RWPE1 (cell line): ENCODE results near the gene EZH1.

ENCODE experiments used
- CTCF ChIA-PET: fragments of 350-600 bp; sonication (Branson Sonifier 250); formaldehyde crosslinking; extraction: SDS; loops from one replicate; lab custom pipeline; 2021; lab: Yijun Ruan, JAX
- POLR2A ChIA-PET: fragments of 400-600 bp; formaldehyde crosslinking; extraction: SDS; loops from one replicate; lab custom pipeline; 2020; ENCODE audit warnings: antibody characterized with exemption; ENCODE audit not compliant: low non-redundant PET; lab: Yijun Ruan, JAX
- DNase-seq: peaks from one replicate; pipeline ENCODE4 v3.0.0; 2012; ENCODE audit warnings: low spot score
- H3K27ac ChIP-seq: fragments of 450-650 bp; 2 replicates; pipeline ENCODE4 v1.5.1; 2017
- TF ChIP-seq, protein P1 (sequence below): fragments of 450-650 bp; conservative IDR thresholded peaks from 2 replicates; pipeline ENCODE4 v1.5.1; 2017; ENCODE audit warnings: low read depth, mild to moderate bottlenecking

EZH1 gene

DNA sequence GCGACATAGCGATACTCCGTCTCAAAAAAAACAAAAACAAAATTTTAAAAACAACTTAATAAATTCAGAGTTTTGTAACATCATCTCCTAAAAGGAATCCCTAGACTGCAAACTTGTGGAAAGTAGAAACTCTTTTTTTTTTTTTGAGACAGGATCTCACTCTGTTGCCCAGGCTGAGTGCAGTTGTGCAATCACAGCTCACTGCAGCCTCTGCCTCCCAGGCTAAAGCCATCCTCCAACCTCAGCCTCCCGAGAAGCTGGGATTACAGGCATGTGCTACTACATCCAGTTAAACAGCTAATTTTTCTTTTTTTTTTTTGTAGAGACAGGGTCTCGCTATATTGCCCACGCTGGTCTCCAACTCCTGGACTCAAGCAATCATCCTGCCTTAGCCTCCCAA, 19.7 kb downstream of the EZH1 start:
- TF ChIP-seq, protein P1, sequence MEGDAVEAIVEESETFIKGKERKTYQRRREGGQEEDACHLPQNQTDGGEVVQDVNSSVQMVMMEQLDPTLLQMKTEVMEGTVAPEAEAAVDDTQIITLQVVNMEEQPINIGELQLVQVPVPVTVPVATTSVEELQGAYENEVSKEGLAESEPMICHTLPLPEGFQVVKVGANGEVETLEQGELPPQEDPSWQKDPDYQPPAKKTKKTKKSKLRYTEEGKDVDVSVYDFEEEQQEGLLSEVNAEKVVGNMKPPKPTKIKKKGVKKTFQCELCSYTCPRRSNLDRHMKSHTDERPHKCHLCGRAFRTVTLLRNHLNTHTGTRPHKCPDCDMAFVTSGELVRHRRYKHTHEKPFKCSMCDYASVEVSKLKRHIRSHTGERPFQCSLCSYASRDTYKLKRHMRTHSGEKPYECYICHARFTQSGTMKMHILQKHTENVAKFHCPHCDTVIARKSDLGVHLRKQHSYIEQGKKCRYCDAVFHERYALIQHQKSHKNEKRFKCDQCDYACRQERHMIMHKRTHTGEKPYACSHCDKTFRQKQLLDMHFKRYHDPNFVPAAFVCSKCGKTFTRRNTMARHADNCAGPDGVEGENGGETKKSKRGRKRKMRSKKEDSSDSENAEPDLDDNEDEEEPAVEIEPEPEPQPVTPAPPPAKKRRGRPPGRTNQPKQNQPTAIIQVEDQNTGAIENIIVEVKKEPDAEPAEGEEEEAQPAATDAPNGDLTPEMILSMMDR, result no peak
- CTCF ChIA-PET, result interaction anchor here (0.7 to 1.8 kb wide), 3 partner anchors 39 to 211 kb away, joined by 4 to 7 read pairs (median 5); partner anchors contain the start of gene PSMC3IP
- H3K27ac ChIP-seq, result no peak overlapping the region
- no peak for DNase-seq
- POLR2A ChIA-PET, result interaction anchor here (0.7 kb wide), 3 partner anchors 19 to 619 kb away, joined by 3 to 7 read pairs (median 3); no protein-coding TSS in a partner anchor

DNA sequence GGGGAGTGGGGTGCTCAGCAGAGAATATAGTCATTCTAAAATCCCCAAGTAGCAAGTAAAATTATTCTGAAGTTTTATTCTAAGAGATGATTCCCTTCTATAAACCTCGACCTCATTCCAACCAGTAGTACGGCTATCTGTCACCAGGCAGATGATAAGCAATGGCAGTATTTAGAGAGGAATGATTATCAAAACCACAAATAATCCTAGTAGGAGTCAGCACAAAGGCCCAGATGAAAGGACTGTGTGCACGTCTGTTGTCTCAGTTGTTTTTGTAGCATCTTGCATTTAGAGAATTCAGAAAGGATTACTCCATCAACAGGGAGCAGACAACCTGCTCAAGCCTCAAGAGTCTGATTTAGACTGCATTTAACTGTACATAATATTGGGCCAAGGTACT, 21.2 kb downstream of the EZH1 start:
- no peak overlapping the region for H3K27ac ChIP-seq
- TF ChIP-seq, protein P1, result no peak
- no peak for DNase-seq
- ChIA-PET CTCF (interaction anchor here (1.8 kb wide), 1 partner anchor 40 kb away, joined by 7 read pairs; no protein-coding TSS in a partner anchor), POLR2A (no interaction called here)

DNA sequence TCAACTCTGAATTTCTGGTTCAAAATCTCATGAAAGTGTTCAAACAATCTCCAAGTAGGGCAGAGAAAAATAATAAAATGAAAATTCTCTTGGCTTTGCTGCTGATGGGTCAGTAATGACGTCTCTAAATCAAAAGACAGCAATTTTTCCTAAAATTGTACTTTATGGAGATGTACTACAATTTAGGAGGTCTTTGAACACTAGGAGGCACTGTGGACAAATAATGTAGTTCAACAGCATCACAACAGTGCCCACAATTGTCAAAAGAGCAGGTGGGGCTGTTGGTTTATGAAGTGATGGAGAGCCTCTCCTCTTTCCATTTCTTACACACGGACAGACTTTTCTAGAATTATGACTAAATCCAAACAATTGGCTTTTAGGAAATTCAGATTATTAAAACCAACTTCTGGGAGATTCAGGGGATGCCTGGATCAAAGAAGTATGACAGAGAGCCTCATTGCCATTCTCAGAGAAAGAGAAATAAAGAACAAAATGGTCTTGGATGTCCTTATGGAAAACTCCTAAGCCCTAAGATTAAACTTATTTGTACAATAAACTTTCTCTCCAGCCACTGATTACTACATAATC, 23.8 kb downstream of the EZH1 start:
- POLR2A ChIA-PET, result no interaction called here
- H3K27ac ChIP-seq, result no peak overlapping the region
- TF ChIP-seq, protein P1, result peak; percentile 65
- DNase-seq, result peak; percentile 53
- CTCF ChIA-PET, result interaction anchor here (1.0 kb wide), 2 partner anchors 14 to 103 kb away, joined by 3 to 6 read pairs; partner anchors contain the start of gene BECN1

DNA sequence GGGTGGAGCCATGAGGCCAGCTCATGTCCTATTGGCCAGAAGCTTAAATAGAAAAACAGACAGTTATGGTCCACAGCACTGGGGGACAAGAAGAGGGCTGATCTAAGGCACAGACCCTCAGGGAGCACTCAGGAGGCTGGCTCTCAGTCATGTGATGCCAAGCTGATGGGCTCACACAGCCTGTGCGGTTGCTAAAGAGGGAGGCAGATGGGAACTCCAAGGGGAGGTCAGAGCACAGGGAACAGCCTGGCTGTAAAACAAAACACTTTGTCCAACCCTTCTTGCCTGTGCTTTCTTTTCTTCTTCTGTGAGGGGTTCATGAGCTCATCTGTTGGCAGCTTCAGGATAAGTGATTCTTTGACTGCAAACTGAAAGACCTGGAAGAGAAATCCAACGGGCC, 35.3 kb downstream of the EZH1 start:
- POLR2A ChIA-PET, result no interaction called here
- no peak overlapping the region for H3K27ac ChIP-seq

DNA sequence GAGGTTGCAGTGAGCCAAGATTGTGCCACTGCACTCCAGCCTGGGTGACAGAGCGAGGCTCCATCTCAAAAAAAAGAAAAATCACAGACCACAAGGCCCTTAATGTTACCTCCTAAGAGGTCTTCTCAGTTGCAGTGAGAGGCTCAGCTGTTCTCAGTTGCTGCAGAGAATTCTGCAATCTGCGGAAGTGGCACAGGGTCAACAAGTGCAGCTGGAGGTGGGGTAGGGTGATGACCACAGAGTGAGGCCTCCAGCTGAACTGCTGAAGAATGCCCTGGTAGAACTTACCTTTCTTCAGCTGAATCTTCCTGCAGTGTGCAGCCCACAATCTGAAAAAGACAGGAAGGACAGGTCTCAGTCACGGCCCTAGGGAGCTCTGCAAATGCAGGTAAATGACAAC, 36.3 kb downstream of the EZH1 start:
- no peak overlapping the region for H3K27ac ChIP-seq
- ChIA-PET CTCF (interaction anchor here (0.6 kb wide), 1 partner anchor 54 kb away, joined by 3 read pairs; no protein-coding TSS in a partner anchor), POLR2A (interaction anchor here (0.7 kb wide), 1 partner anchor 10 kb away, joined by 4 read pairs; no protein-coding TSS in a partner anchor)
- TF ChIP-seq, protein P1, result no peak
- no peak for DNase-seq

More for the DNA sequence above, 35.3 kb downstream of the EZH1 start:
- CTCF ChIA-PET, result interaction anchor here (0.5 to 1.7 kb wide), 3 partner anchors 54 to 357 kb away, joined by 3 to 5 read pairs (median 5); no protein-coding TSS in a partner anchor
- DNase-seq, result no peak
- TF ChIP-seq, protein P1, result no peak

DNA sequence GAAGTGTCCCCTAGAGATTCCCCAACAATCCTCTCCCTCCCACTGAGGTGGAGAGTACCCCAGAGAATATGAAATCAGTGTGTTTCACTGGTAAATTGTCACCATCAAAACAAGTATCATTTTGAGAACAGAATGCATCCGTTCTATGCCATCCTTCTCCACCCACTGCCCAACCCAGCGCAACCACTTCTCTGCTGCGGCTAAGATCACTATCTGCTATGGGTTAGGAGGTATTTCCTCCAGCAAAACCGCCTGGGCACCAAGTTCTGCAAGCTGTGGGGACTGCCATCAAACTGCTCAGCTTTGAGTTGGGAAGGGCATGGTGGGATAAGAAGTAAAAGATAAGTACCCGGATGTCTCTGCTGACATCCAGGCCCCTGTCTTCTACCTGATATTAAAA, 38.1 kb downstream of the EZH1 start:
- CTCF ChIA-PET, result interaction anchor here (0.6 to 0.7 kb wide), 2 partner anchors 26 to 128 kb away, joined by 3 to 4 read pairs; no protein-coding TSS in a partner anchor

More for the DNA sequence above, 38.1 kb downstream of the EZH1 start:
- TF ChIP-seq, protein P1, result no peak
- no peak for DNase-seq
- no peak overlapping the region for H3K27ac ChIP-seq
- POLR2A ChIA-PET, result interaction anchor here (0.6 kb wide), 1 partner anchor 32 kb away, joined by 4 read pairs; no protein-coding TSS in a partner anchor
